HG03558 (cell line): Measurements from ENCODE around the gene GRHL3.

Experiments used
- ATAC-seq: cut with Tn5 transposase; IDR thresholded peaks from one replicate; pipeline ENCODE4 v1.9.1; 2021; ENCODE audit warnings: moderate number of reproducible peaks; ENCODE audit not compliant: unreplicated experiment; ENCODE audit errors: extremely low read depth

The GRHL3 gene

DNA sequence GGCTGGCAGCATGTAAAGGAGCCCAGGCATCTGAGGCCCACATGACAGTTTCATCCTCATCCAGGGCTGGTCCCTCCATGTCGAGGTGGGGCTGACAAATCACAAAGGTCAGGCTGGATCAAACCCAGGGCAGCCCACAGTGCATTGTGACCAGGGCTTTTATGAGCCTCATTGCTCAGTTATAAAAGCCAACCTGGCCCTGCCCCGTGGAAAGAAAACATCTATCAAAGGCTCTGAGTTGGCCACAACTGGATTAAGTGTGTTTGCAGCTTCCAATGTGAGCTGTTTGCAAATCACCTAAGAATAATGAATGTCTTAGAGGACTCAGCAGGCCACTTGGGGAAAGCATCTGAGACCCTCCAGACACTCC is 45.4 kb downstream of the GRHL3 start:
- ATAC-seq, result no peak

- no peak for ATAC-seq
Observed at GRCh38 chr1:24364975-24365678, 46.0 kb downstream of the GRHL3 start.

GRCh38 chr1:24366707-24367106 is 47.5 kb downstream of the GRHL3 start:
- ATAC-seq, result no peak

DNA sequence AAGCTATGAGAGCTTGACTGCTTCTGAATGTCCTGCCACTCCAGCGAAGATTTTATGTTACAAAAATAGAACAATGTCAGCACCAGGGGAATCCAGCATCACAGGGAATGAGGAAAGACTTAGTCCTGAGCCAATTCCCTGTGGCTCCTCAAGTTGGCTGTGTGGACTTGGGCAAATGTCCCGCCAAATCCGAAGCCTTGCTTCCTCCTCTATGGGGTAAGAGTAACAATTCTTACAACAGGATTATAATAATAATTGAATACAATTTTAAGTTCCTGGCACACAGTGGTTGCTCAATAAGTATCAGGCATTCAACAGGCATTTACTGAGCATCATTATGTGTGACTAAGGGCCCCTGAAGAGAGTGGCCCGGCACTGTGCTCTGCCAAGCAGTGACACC is 50.0 kb downstream of the GRHL3 start:
- no peak for ATAC-seq

GRCh38 chr1:24369801-24370200 is 50.6 kb downstream of the GRHL3 start:
- ATAC-seq, result no peak

DNA sequence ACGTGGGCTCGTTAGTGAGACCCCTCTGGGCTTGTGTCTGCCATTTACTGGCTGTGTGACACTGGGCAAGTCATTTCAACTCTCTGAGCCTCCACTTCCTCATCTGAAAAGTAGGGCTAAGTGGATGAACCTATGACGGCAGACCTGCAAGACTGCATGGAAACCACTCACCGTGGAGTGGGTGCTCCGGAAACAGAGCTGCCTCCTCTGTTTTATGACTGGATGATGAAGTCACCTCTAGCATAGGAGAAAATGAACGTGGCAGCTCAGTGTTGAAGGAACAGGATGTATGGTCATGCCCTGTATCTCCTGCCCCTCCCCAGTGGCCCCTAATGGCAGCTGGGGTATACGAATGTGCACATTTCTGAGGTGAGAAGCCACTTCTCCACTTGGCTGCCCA is 53.9 kb downstream of the GRHL3 start:
- ATAC-seq, result no peak

- ATAC-seq, result no peak
Observed at GRCh38 chr1:24373710-24374109, 54.6 kb downstream of the GRHL3 start.

GRCh38 chr1:24374891-24375786 is 56.0 kb downstream of the GRHL3 start:
- ATAC-seq, result no peak

- ATAC-seq, result no peak
Observed at GRCh38 chr1:24379733-24380315, 60.7 kb downstream of the GRHL3 start.

DNA sequence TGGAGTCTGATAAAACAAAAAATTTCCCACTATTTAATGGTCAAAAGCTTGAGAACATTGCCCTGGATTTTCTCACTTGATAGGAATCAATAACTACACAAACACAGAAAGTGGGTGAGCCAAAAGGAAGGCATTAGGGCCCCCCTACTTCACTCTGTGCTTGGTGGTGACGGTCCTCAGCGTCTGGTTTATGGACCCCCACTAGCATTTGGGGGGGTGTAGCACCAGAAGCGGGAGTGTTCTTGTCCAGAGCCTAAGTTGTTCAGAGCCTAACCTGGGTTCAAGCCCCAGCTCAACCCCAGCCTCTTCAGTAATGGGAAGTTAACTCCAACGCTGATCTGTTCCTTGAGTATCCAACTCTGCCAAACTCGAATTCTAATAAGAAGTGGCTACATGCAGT is 61.4 kb downstream of the GRHL3 start:
- ATAC-seq, result no peak

DNA sequence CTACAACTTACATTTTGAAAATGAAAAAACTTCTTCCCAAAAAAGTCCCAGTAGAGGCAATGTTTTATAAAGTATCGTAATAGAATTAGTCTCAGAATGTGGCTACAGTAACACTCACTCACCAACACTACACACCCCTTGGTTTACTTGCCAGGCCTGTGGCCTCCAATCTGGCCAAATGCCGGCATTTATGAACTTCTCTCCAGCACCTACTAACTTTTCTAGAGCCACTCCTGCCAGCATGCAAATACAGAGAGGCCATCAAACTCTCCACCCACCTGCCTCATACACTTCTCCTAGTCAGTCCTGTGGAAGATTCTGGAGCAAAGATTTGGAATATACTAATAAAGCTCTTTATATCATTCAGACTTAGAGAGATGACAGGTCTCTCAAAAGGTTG is 62.1 kb downstream of the GRHL3 start:
- no peak for ATAC-seq

GRCh38 chr1:24382165-24382577 is 63.0 kb downstream of the GRHL3 start:
- no peak for ATAC-seq

DNA sequence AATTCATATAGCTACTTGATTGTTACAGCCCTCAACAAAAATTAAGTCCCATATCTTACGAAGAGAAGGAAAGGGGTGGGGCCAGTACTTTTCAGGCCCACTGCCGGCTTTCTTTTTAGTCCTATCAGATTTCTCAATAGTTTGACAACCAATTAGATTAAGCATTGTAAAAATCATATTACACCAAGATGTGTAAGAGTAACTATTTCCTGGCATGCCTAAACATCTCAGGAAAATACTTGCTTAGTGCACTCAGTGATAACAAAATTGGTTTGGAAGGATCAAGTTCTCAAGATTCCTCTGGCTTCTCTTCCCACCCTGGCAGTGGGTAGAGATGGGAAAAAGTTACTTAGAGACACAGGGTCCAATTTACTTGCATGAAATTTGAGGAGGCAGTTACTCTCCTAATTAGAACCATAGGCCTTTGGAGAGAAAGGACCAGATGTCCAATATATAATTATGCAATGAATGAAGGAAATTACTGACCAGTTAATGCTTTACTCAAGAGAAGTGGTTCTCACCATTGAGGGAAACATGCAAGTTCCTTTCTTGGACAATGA is 64.3 kb downstream of the GRHL3 start:
- no peak for ATAC-seq

DNA sequence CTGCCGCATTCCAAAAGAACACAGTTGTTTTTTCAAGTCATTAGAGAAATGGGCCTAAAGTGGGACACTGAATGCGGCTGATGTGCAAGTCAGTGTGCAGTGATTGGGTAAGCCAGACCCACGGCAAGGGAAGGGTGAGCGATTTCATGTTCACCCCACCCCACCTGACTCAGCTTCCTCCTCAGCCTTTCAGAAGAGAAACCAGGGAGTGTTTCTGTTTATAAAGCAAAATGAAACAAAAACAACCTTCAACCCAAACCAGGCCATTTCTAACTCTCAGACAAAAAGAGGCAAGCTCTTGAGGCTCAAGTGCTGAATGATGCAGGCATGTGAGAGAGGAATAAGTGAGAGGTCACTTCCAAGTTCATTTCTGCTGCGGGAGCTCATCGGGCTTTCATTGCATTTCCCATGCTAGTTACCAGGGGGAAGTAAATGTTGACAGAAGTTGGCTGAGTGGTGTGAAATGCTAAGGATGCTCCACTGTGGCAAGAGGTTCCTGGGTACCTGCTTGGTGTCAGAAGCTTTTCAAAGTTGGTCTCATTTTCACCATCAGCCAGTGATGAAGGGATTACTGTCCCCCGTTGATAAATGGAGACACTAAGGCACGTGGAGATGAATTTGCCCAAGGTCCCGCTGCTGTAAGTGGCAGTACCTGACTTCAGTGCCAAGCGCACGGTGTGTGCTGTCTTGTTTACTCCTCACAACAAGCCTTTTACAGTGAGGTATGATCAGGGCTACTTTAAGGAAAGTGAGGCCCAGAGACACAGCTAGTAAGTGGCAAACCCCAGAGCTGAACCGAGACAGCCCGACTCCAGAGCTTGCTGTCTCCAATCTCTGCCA is 65.3 kb downstream of the GRHL3 start:
- ATAC-seq, result peak; percentile 55

GRCh38 chr1:24385160-24385940 is 66.2 kb downstream of the GRHL3 start:
- no peak for ATAC-seq

DNA sequence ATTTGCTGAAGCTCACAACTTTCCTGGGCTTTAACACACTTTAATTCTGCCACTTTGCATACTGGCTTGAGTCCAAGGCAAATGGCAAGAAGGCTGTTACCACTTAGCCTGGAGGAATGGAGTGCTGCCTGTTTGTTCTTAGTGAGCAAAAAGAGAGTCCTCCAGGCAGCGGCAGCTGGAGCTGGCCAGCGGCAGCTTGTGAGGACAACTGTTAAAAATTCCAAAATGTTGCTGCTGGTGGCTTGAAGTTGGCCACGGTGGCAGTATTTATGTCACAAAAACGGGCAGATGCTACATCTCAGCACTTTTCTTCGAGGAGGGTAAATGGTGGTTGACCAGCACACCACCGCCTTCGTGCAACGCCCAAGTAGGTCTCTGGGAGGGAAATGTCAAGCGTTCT is 67.1 kb downstream of the GRHL3 start:
- ATAC-seq, result no peak

- no peak for ATAC-seq
Observed at GRCh38 chr1:24386931-24387330, 67.8 kb downstream of the GRHL3 start.

DNA sequence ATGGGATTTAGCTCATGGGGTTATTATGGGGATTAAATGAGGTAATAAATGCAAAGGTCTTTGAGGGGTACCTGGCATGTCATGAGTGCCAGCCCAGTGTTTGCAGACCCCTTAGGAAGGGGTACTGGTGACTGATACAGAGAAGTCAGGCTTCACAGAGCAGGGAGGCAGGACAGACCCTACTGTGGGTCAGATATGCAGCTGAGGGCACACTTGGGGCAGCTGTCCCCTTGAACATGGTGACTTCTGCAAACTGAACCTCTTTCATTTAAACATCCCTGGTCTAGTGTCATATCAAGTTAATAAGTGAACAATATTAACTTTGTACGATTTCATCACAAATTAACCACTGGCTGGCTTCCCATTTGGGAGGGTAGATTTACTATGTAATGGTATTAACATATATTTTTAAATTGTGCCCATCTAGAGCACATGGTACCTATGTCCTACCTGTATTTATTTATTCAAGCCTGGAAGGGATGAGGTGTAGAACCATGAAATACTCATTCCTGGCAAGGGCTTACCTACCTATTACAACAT is 68.5 kb downstream of the GRHL3 start:
- ATAC-seq, result no peak

DNA sequence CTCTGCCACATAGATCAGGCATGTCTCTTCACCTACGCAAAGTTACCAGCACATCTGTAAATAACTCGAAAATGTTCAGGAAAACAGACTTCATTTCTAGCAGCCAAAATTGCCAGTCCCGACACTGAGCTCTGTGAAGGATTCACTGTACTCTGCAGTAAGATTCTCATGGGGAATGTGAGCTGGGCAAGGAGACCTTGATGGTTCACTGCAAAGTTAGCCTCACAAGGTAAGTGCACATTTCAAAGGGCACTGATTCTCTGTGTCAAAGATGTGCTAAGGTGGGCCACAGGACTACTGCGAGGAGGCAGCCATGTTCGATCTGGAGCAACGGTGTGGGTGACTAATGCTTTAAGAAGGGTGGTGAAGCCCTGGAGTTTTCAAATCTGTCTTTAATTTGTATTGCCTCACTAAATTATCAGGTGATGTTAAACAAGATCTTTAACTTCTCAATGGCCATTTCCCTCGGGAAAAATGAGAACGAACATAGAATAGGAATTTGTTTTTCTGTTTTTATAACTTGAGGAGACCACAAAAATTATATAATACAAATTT is 69.3 kb downstream of the GRHL3 start:
- ATAC-seq, result no peak
